GM23248 (cell line): Measurements from ENCODE around the gene ANKRD13C. TPM values are rescaled to one million over a fixed set of nuclear protein-coding genes. Genes with fewer than 3 reads are reported as not detected.

Source experiments
- DNase-seq: peaks from one replicate; pipeline ENCODE4 v3.0.0-alpha.2; 2015
- H2AFZ ChIP-seq: fragments of 200-600 bp; sonication (generic); 2 replicates; pipeline ENCODE4 v1.6.1; 2016; ENCODE audit warnings: antibody characterized with exemption
- H3F3A ChIP-seq: fragments of 200-600 bp; sonication (generic); 2 replicates; pipeline ENCODE4 v1.6.1; 2016; ENCODE audit warnings: mild to moderate bottlenecking, antibody characterized with exemption, mixed run types; ENCODE audit not compliant: insufficient read depth
- H3K27ac ChIP-seq: fragments of 200-600 bp; sonication (generic); 2 replicates; pipeline ENCODE4 v1.5.1; 2016; ENCODE audit warnings: mild to moderate bottlenecking
- H3K27me3 ChIP-seq: fragments of 200-600 bp; sonication (generic); replicated peaks from 2 replicates; pipeline ENCODE4 v1.6.1; 2016; ENCODE audit warnings: mild to moderate bottlenecking; ENCODE audit not compliant: insufficient read depth
- H3K36me3 ChIP-seq: fragments of 200-600 bp; sonication (generic); 2 replicates; pipeline ENCODE4 v1.6.1; 2016; ENCODE audit warnings: low read depth, mild to moderate bottlenecking
- H3K4me1 ChIP-seq: fragments of 200-600 bp; sonication (generic); 2 replicates; pipeline ENCODE4 v1.6.1; 2016; ENCODE audit warnings: mild to moderate bottlenecking; ENCODE audit not compliant: insufficient read depth
- H3K4me2 ChIP-seq: fragments of 200-600 bp; sonication (generic); one replicate; pipeline ENCODE4 v1.6.1; 2016; ENCODE audit warnings: mild to moderate bottlenecking; ENCODE audit not compliant: unreplicated experiment
- H3K4me3 ChIP-seq: fragments of 200-600 bp; sonication (generic); 2 replicates; pipeline ENCODE4 v1.5.1; 2016; ENCODE audit warnings: mild to moderate bottlenecking
- H3K79me2 ChIP-seq: fragments of 200-600 bp; sonication (generic); 2 replicates; pipeline ENCODE4 v1.6.1; 2016; ENCODE audit warnings: mild to moderate bottlenecking; ENCODE audit not compliant: insufficient read depth
- H3K9ac ChIP-seq: fragments of 200-600 bp; sonication (generic); 2 replicates; pipeline ENCODE4 v1.6.1; 2016; ENCODE audit warnings: mild to moderate bottlenecking
- H3K9me2 ChIP-seq: fragments of 200-600 bp; sonication (generic); 2 replicates; pipeline ENCODE4 v1.6.1; 2016; ENCODE audit warnings: mixed run types, mild to moderate bottlenecking, moderate library complexity; ENCODE audit not compliant: insufficient read depth
- H3K9me3 ChIP-seq: fragments of 200-600 bp; sonication (generic); one replicate; pipeline ENCODE4 v1.6.1; 2017; ENCODE audit warnings: low read depth
- H4K20me1 ChIP-seq: fragments of 200-600 bp; sonication (generic); 2 replicates; pipeline ENCODE4 v1.6.0; 2016; ENCODE audit not compliant: insufficient read depth
- EZH2 ChIP-seq: fragments of 200-600 bp; sonication (generic); IDR thresholded peaks from 2 replicates; pipeline ENCODE4 v1.6.1; 2018; ENCODE audit warnings: antibody characterized with exemption, mild to moderate bottlenecking; ENCODE audit not compliant: insufficient read depth, poor library complexity, severe bottlenecking
- EZH2phosphoT487 ChIP-seq: fragments of 200-600 bp; sonication (generic); IDR thresholded peaks from 2 replicates; pipeline ENCODE4 v1.6.1; 2018; ENCODE audit warnings: antibody characterized with exemption, moderate library complexity, mild to moderate bottlenecking, low read depth; ENCODE audit not compliant: insufficient read depth
- WGBS, 2 experiments: methylation state at CpG; one replicate each; pipeline ENCODE4 v1.1.6; 2015 to 2017; ENCODE audit warnings: low lambda C conversion rate in 2 of 2, low coverage in 1 of 2; ENCODE audit errors: missing lambda C conversion rate in 2 of 2; 5-methylcytosine and 5-hydroxymethylcytosine counted together
- in situ Hi-C: fragments of 300-500 bp; cut with MboI; formaldehyde crosslinking; loops from 2 replicates; pipeline ENCODE4 v1.15.0; 2020
- polyA plus RNA-seq: library from polyadenylated mRNA; unstranded; fragments of >200 nt; fragmentation: Nextera tagmentation; extraction: Ambion mirVana; gene quantifications from 2 replicates; pipeline ENCODE4 v1.2.1, GENCODE V29; 2016
- total RNA-seq: library from RNA; depleted of rRNA; stranded (reverse); fragments of >200 nt; shearing (Covaris generic); gene quantifications from 2 replicates; pipeline ENCODE4 v1.2.3, GENCODE V29; 2014

The ANKRD13C gene
- total and polyA plus RNA-seq, 2 experiments from 2014 or later = 28.6 to 33.4 TPM

GRCh38 chr1:70314706-70315304 lies 39.7 kb downstream of the ANKRD13C start:
- Histone ChIP-seq H3K4me3 (no peak overlapping the region), H3K9me2 (no peaks in the 10 kb centered on the region), H3K36me3 (0 out of 2 replicates have a peak, but pooled peaks cover 2% of the 10 kb centered on the region), H3K27me3 (no peaks in the 10 kb centered on the region), H3K4me2 (no peak overlapping the region), H3K79me2 (peaks cover 63% of the 10 kb centered on the region), H2AFZ (no peak overlapping the region), H3K9ac (no peak overlapping the region), H3K9me3 (no peaks in the 10 kb centered on the region), H3K4me1 (peaks cover 5% of the 10 kb centered on the region), H3K27ac (no peak overlapping the region), H4K20me1 (no peaks in the 10 kb centered on the region), H3F3A (peaks cover 11% of the 10 kb centered on the region)
- in situ Hi-C loops = no loop called here
- TF ChIP-seq EZH2 = no peak
- no peak for TF ChIP-seq EZH2phosphoT487
- WGBS, 2 experiments = 99% methylated on average over 6 of the region's 6 CpGs
- no peak for DNase-seq

GRCh38 chr1:70311369-70311768 lies 43.2 kb downstream of the ANKRD13C start:
- H3K79me2 ChIP-seq = peaks cover 39% of the 10 kb centered on the region
- H3F3A ChIP-seq = no peaks in the 10 kb centered on the region
- no peak overlapping the region for H3K9ac ChIP-seq
- no peak overlapping the region for H3K27ac ChIP-seq
- H3K36me3 ChIP-seq = peaks cover 12% of the 10 kb centered on the region; the same call in 1 of the 2 replicates
- TF ChIP-seq EZH2phosphoT487 = no peak
- no peak for TF ChIP-seq EZH2
- no peaks in the 10 kb centered on the region for H4K20me1 ChIP-seq
- 90 to 95% methylated on average over 3 of the region's 3 CpGs for WGBS, 2 experiments
- H3K4me3 ChIP-seq = no peak overlapping the region
- in situ Hi-C loops = no loop called here
- H2AFZ ChIP-seq = no peak overlapping the region
- no peaks in the 10 kb centered on the region for H3K4me1 ChIP-seq
- DNase-seq = no peak
- no peaks in the 10 kb centered on the region for H3K27me3 ChIP-seq
- no peak overlapping the region for H3K4me2 ChIP-seq
- no peaks in the 10 kb centered on the region for H3K9me3 ChIP-seq
- H3K9me2 ChIP-seq = no peaks in the 10 kb centered on the region

GRCh38 chr1:70299472-70299871 lies 55.0 kb downstream of the ANKRD13C start:
- H3K4me1 ChIP-seq = no peaks in the 10 kb centered on the region
- H3K9me3 ChIP-seq = no peaks in the 10 kb centered on the region
- H3F3A ChIP-seq = no peaks in the 10 kb centered on the region
- no peak for TF ChIP-seq EZH2
- TF ChIP-seq EZH2phosphoT487 = no peak
- H3K79me2 ChIP-seq = peaks cover 16% of the 10 kb centered on the region
- no peak overlapping the region for H3K4me3 ChIP-seq
- in situ Hi-C loops = no loop called here
- DNase-seq = no peak
- no peaks in the 10 kb centered on the region for H3K27me3 ChIP-seq
- H3K36me3 ChIP-seq = peaks cover 23% of the 10 kb centered on the region
- no peak overlapping the region for H3K4me2 ChIP-seq
- no peaks in the 10 kb centered on the region for H4K20me1 ChIP-seq
- H3K27ac ChIP-seq = no peak overlapping the region
- H3K9me2 ChIP-seq = no peaks in the 10 kb centered on the region
- no peak overlapping the region for H2AFZ ChIP-seq
- no peak overlapping the region for H3K9ac ChIP-seq

- DNase-seq = no peak
- in situ Hi-C loops = no loop called here
- no peaks in the 10 kb centered on the region for H3K9me3 ChIP-seq
- H3K27me3 ChIP-seq = no peaks in the 10 kb centered on the region
- H3K27ac ChIP-seq = no peak overlapping the region
- no peak overlapping the region for H3K4me2 ChIP-seq
- H3K79me2 ChIP-seq = peaks cover 24% of the 10 kb centered on the region; the same call in 1 of the 2 replicates
- no peak for TF ChIP-seq EZH2
- no peak for TF ChIP-seq EZH2phosphoT487
- H3F3A ChIP-seq = no peaks in the 10 kb centered on the region
- H2AFZ ChIP-seq = no peak overlapping the region
- no peaks in the 10 kb centered on the region for H3K4me1 ChIP-seq
- peaks cover 38% of the 10 kb centered on the region for H3K36me3 ChIP-seq
- H3K9me2 ChIP-seq = no peaks in the 10 kb centered on the region
- 94 to 98% methylated on average over 4 of the region's 4 CpGs for WGBS, 2 experiments
- H4K20me1 ChIP-seq = no peaks in the 10 kb centered on the region
- H3K4me3 ChIP-seq = no peak overlapping the region
- H3K9ac ChIP-seq = no peak overlapping the region
Observed at GRCh38 chr1:70295749-70296148, 58.8 kb downstream of the ANKRD13C start.
